NT2/D1 (cell line): ENCODE results near the gene NECTIN1.

Source experiments
- SUZ12 ChIP-seq: IDR thresholded peaks from 2 replicates; pipeline ENCODE4 v1.6.1; 2011; ENCODE audit not compliant: insufficient read length, insufficient read depth; ENCODE audit errors: extremely low read depth
- YY1 ChIP-seq: IDR thresholded peaks from 2 replicates; pipeline ENCODE4 v1.6.1; 2011; ENCODE audit not compliant: insufficient read length, insufficient read depth

DNA sequence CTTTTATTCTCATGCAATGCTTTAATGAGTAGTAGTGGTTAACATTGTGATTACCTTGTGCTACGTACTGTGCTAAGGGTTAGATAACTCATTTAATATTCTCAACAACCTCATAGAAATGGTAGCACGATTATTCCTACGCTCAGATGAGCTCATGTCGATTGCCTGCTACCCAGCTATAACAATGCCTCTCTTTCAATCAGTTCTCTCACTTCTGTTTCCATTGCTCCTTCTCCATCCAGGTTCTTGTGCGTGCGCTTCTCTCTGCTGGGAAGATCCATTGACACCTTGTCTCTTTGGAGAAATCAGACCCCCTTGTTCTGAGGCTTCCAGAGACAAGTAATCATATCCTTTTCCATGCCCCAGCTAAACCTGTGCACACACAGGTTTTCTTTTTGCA is 120.8 kb downstream of the NECTIN1 start:
- TF ChIP-seq YY1 (no peak), SUZ12 (no peak)
